ENCODE results near the gene SYT13.

DNA sequence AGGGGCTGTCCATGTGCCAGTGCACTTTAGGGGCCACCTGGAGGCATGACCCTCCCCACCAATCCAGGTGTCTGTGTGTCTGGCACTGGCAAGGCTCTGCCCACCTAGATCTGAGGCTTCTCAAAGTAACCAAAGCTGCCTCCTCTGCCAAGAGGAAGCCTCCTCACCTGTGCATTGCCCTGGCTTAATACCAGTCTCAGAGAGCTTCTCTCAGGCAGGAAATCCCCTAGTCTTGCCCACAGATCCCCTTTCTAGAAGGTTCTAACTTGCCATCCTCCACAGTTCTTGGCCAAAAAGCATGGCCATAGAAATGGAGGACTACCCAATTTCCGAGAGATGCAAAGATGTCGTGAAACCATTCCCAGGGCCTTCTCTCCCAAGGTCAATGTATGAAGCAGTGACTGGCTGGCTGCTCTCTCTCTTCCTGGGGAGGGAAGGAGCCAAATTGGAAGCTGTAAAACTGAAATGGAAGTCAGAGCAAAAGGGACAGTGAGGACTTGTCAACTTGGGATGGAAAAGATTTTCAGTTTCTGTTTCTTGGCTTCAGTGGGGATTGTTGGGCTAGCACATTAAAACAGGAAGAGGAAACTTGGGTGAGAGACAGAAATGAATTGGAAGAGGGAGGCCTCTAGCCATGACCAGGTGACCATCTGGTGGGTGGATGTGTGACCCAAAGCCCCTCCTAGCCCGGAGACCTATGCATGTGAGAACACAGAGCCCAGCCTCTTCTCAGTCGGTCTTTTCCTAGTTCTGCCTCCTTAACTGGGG, 70.9 kb downstream of the SYT13 start:
- TF ChIP-seq, protein P1, sequence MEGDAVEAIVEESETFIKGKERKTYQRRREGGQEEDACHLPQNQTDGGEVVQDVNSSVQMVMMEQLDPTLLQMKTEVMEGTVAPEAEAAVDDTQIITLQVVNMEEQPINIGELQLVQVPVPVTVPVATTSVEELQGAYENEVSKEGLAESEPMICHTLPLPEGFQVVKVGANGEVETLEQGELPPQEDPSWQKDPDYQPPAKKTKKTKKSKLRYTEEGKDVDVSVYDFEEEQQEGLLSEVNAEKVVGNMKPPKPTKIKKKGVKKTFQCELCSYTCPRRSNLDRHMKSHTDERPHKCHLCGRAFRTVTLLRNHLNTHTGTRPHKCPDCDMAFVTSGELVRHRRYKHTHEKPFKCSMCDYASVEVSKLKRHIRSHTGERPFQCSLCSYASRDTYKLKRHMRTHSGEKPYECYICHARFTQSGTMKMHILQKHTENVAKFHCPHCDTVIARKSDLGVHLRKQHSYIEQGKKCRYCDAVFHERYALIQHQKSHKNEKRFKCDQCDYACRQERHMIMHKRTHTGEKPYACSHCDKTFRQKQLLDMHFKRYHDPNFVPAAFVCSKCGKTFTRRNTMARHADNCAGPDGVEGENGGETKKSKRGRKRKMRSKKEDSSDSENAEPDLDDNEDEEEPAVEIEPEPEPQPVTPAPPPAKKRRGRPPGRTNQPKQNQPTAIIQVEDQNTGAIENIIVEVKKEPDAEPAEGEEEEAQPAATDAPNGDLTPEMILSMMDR (optimal IDR thresholded peaks at IDR 0.05 in 1 of 3, IDR thresholded peaks at IDR 0.05 in 1 of 3, conservative IDR thresholded peaks at IDR 0.05 in 1 of 3; ENCODE audit: extremely low read depth in 1 of 3, insufficient read depth in 2 of 3, low read length in 3 of 3), result no peak
- TF ChIP-seq EZH2 (IDR thresholded peaks at IDR 0.05; ENCODE audit: low read length), result no peak

Data from keratinocyte (primary cell).